Loucy (cell line): ENCODE data around the gene OGFR.

Source experiments
- H2AFZ ChIP-seq: fragments of 200-600 bp; sonication (generic); 2 replicates; pipeline ENCODE4 v1.6.0; 2016; ENCODE audit warnings: antibody characterized with exemption, mild to moderate bottlenecking, low read length, moderate library complexity
- H3F3A ChIP-seq: fragments of 200-600 bp; 2 replicates; pipeline ENCODE4 v1.6.0; 2016; ENCODE audit warnings: antibody characterized with exemption, low read depth, mild to moderate bottlenecking
- H3K27me3 ChIP-seq: fragments of 200-600 bp; sonication (generic); 2 replicates; pipeline ENCODE4 v1.6.1; 2014; ENCODE audit warnings: low read length, mild to moderate bottlenecking; ENCODE audit not compliant: insufficient read depth, poor library complexity, severe bottlenecking
- H3K36me3 ChIP-seq: fragments of 200-600 bp; sonication (generic); 2 replicates; pipeline ENCODE4 v1.6.1; 2016; ENCODE audit warnings: low read length; ENCODE audit not compliant: insufficient read depth
- H3K4me1 ChIP-seq: fragments of 200-600 bp; sonication (generic); 2 replicates; pipeline ENCODE4 v1.5.1; 2014; ENCODE audit warnings: low read length, mild to moderate bottlenecking; ENCODE audit not compliant: insufficient read depth, poor library complexity, severe bottlenecking
- H3K4me2 ChIP-seq: fragments of 200-600 bp; sonication (generic); 2 replicates; pipeline ENCODE4 v1.6.0; 2014; ENCODE audit warnings: antibody characterized with exemption, low read length, low read depth, mild to moderate bottlenecking; ENCODE audit not compliant: poor library complexity, severe bottlenecking
- H3K4me3 ChIP-seq: fragments of 200-600 bp; sonication (generic); 2 replicates; pipeline ENCODE4 v1.5.1; 2014; ENCODE audit warnings: low read length, mild to moderate bottlenecking, mixed read lengths; ENCODE audit not compliant: poor library complexity, severe bottlenecking
- H3K79me2 ChIP-seq: fragments of 200-600 bp; sonication (generic); 2 replicates; pipeline ENCODE4 v1.6.1; 2014; ENCODE audit warnings: low read length; ENCODE audit not compliant: insufficient read depth
- H3K9ac ChIP-seq: fragments of 200-600 bp; sonication (generic); 2 replicates; pipeline ENCODE4 v1.6.0; 2014; ENCODE audit warnings: mild to moderate bottlenecking, low read depth, low read length, moderate library complexity; ENCODE audit not compliant: poor library complexity, severe bottlenecking
- H3K9me2 ChIP-seq: fragments of 200-600 bp; sonication (generic); replicated peaks from 2 replicates; pipeline ENCODE4 v1.6.1; 2016; ENCODE audit warnings: low read depth, low read length, mixed read lengths
- H3K9me3 ChIP-seq: fragments of 200-600 bp; sonication (generic); 2 replicates; pipeline ENCODE4 v1.6.1; 2014; ENCODE audit warnings: mild to moderate bottlenecking, antibody characterized with exemption, low read length, low read depth; ENCODE audit not compliant: insufficient read depth
- H4K20me1 ChIP-seq: fragments of 200-600 bp; sonication (generic); 2 replicates; pipeline ENCODE4 v1.6.0; 2014; ENCODE audit warnings: antibody characterized with exemption, low read length, mild to moderate bottlenecking; ENCODE audit not compliant: insufficient read depth, poor library complexity, severe bottlenecking
- CTCF ChIP-seq: fragments of 200-600 bp; sonication (generic); conservative IDR thresholded peaks from 2 replicates; pipeline ENCODE4 v1.5.1; 2014; ENCODE audit warnings: mild to moderate bottlenecking, antibody characterized with exemption, low read length
- EZH2phosphoT487 ChIP-seq: fragments of 200-600 bp; IDR thresholded peaks from 2 replicates; pipeline ENCODE4 v1.6.1; 2018; ENCODE audit warnings: antibody characterized with exemption, mild to moderate bottlenecking, moderate library complexity, borderline replicate concordance

The OGFR gene

GRCh38 chr20:62813588-62813987 is 9.0 kb downstream of the OGFR start:
- Histone ChIP-seq H3K9me3 (no peaks in the 10 kb centered on the region), H4K20me1 (peaks cover 7% of the 10 kb centered on the region), H3K9me2 (no peaks in the 10 kb centered on the region), H3K9ac (no peak overlapping the region), H3K4me2 (no peak overlapping the region), H2AFZ (no peak overlapping the region), H3K4me1 (no peaks in the 10 kb centered on the region), H3K36me3 (peaks cover 28% of the 10 kb centered on the region; the same call in 1 of the 2 replicates), H3K4me3 (no peak overlapping the region), H3F3A (no peaks in the 10 kb centered on the region), H3K79me2 (peaks cover 4% of the 10 kb centered on the region; the same call in 1 of the 2 replicates), H3K27me3 (no peaks in the 10 kb centered on the region)
- TF ChIP-seq CTCF (no peak), EZH2phosphoT487 (no peak)

- no peaks in the 10 kb centered on the region for H3K9me3 ChIP-seq
- no peak overlapping the region for H3K4me3 ChIP-seq
- no peaks in the 10 kb centered on the region for H3F3A ChIP-seq
- H3K4me2 ChIP-seq = no peak overlapping the region
- no peak overlapping the region for H2AFZ ChIP-seq
- H3K4me1 ChIP-seq = no peaks in the 10 kb centered on the region
- no peaks in the 10 kb centered on the region for H3K9me2 ChIP-seq
- H3K27me3 ChIP-seq = no peaks in the 10 kb centered on the region
- H3K79me2 ChIP-seq = peaks cover 2% of the 10 kb centered on the region; the same call in 1 of the 2 replicates
- no peak overlapping the region for H3K9ac ChIP-seq
- peaks cover 25% of the 10 kb centered on the region; the same call in 1 of the 2 replicates for H3K36me3 ChIP-seq
- TF ChIP-seq EZH2phosphoT487 = no peak
- TF ChIP-seq CTCF = no peak
- peaks cover 4% of the 10 kb centered on the region for H4K20me1 ChIP-seq
These were observed 9.5 kb downstream of the OGFR start for GRCh38 chr20:62814060-62814708.

GRCh38 chr20:62814709-62815065 is 10.1 kb downstream of the OGFR start:
- Histone ChIP-seq H4K20me1 (no peaks in the 10 kb centered on the region), H3K4me1 (no peaks in the 10 kb centered on the region), H3K27me3 (no peaks in the 10 kb centered on the region), H3K9me2 (no peaks in the 10 kb centered on the region), H3K4me3 (no peak overlapping the region), H3K9ac (no peak overlapping the region), H2AFZ (no peak overlapping the region), H3K79me2 (no peaks in the 10 kb centered on the region), H3K4me2 (no peak overlapping the region), H3K9me3 (no peaks in the 10 kb centered on the region), H3F3A (no peaks in the 10 kb centered on the region), H3K36me3 (peaks cover 20% of the 10 kb centered on the region; the same call in 1 of the 2 replicates)
- TF ChIP-seq EZH2phosphoT487 = no peak
- TF ChIP-seq CTCF = no peak
